OCI-LY1 (cell line): ENCODE measurements around the gene TRIO.

Experiments
- CTCF ChIP-seq: fragments of 200-600 bp; sonication (generic), shearing (Covaris generic); IDR thresholded peaks from 2 replicates; pipeline ENCODE4 v1.5.1; 2017; ENCODE audit warnings: mild to moderate bottlenecking, antibody characterized with exemption, low read length, moderate library complexity, mixed read lengths
- EZH2 ChIP-seq: fragments of 200-600 bp; sonication (generic), shearing (Covaris generic); IDR thresholded peaks from 2 replicates; pipeline ENCODE4 v1.8.0; 2017; ENCODE audit warnings: borderline replicate concordance, mixed run types, mild to moderate bottlenecking, antibody characterized with exemption, low read length, moderate library complexity, mixed read lengths

GRCh38 chr5:14415698-14416074, 272.5 kb downstream of the TRIO start:
- TF ChIP-seq CTCF (no peak), EZH2 (no peak)
